MV-4-11 (cell line): ENCODE results near the gene AZGP1.
"Not testable (repeated sequence)": the region's sequence is repeated elsewhere in the genome, so short reads cannot be mapped to it uniquely, and the experiment has no call there.

Experiments
- DNase-seq: peaks from one replicate; lab custom pipeline; 2025; lab: John Stamatoyannopoulos, UW

Gene AZGP1

GRCh38 chr7:99997545-99998137 lies 21.8 kb upstream of the AZGP1 start:
- peak; percentile 39 for DNase-seq

- no peak for DNase-seq
These were observed 21.1 kb upstream of the AZGP1 start for GRCh38 chr7:99996755-99997544.

- DNase-seq = no peak
These were observed 19.0 kb upstream of the AZGP1 start for GRCh38 chr7:99994819-99995218.

- no peak for DNase-seq
These were observed 16.7 kb upstream of the AZGP1 start for GRCh38 chr7:99992330-99993038.

GRCh38 chr7:99991543-99991942 lies 15.7 kb upstream of the AZGP1 start:
- DNase-seq = not testable (repeated sequence)

GRCh38 chr7:99990460-99990852 lies 14.6 kb upstream of the AZGP1 start:
- DNase-seq = no peak

GRCh38 chr7:99987846-99988245 lies 12.0 kb upstream of the AZGP1 start:
- no peak for DNase-seq

- DNase-seq = not testable (repeated sequence)
These were observed 11.5 kb upstream of the AZGP1 start for GRCh38 chr7:99987306-99987705.

GRCh38 chr7:99984593-99984992 lies 8.8 kb upstream of the AZGP1 start:
- no peak for DNase-seq

GRCh38 chr7:99981066-99981465 lies 5.2 kb upstream of the AZGP1 start:
- not testable (repeated sequence) for DNase-seq

GRCh38 chr7:99980448-99980872 lies 4.6 kb upstream of the AZGP1 start:
- not testable (repeated sequence) for DNase-seq

GRCh38 chr7:99979814-99980225 lies 4.0 kb upstream of the AZGP1 start:
- DNase-seq = not testable (repeated sequence)

GRCh38 chr7:99976626-99977025 lies 795 bp upstream of the AZGP1 start:
- DNase-seq = no peak

- no peak for DNase-seq
These were observed 1.1 kb downstream of the AZGP1 start for GRCh38 chr7:99974681-99975080.

GRCh38 chr7:99973817-99974216 lies 2.0 kb downstream of the AZGP1 start:
- not testable (repeated sequence) for DNase-seq

GRCh38 chr7:99971242-99971641 lies 4.6 kb downstream of the AZGP1 start:
- no peak for DNase-seq

- DNase-seq = not testable (repeated sequence)
These were observed 6.0 kb downstream of the AZGP1 start for GRCh38 chr7:99969813-99970212.

GRCh38 chr7:99969298-99969697 lies 6.5 kb downstream of the AZGP1 start:
- DNase-seq = no peak

GRCh38 chr7:99958564-99959227 lies 17.1 kb downstream of the AZGP1 start:
- DNase-seq = no peak

GRCh38 chr7:99955247-99955646 lies 20.6 kb downstream of the AZGP1 start:
- DNase-seq = no peak

GRCh38 chr7:99954643-99955042 lies 21.2 kb downstream of the AZGP1 start:
- DNase-seq = not testable (repeated sequence)

GRCh38 chr7:99953649-99954048 lies 22.2 kb downstream of the AZGP1 start:
- DNase-seq = peak; percentile 94
